DOHH2 (cell line): Measurements from ENCODE around the gene MISP.
"Not testable (repeated sequence)": the region's sequence is repeated elsewhere in the genome, so short reads cannot be mapped to it uniquely, and the experiment has no call there.

Source experiments
- H3F3A ChIP-seq: fragments of 200-600 bp; sonication (generic), shearing (Covaris generic); 2 replicates; pipeline ENCODE4 v1.6.0; 2016; ENCODE audit warnings: antibody characterized with exemption, mild to moderate bottlenecking; ENCODE audit not compliant: control insufficient read depth, insufficient read depth
- H3K27ac ChIP-seq: fragments of 200-600 bp; sonication (generic); 2 replicates; pipeline ENCODE4 v1.5.1; 2014; ENCODE audit warnings: low read depth, mild to moderate bottlenecking, low read length, moderate library complexity
- H3K27me3 ChIP-seq: fragments of 200-600 bp; sonication (generic); 2 replicates; pipeline ENCODE4 v1.6.1; 2014; ENCODE audit warnings: mild to moderate bottlenecking, low read length, mixed read lengths; ENCODE audit not compliant: control insufficient read depth
- H3K36me3 ChIP-seq: fragments of 200-600 bp; sonication (generic); 2 replicates; pipeline ENCODE4 v1.6.1; 2014; ENCODE audit warnings: mild to moderate bottlenecking, low read length, moderate library complexity, mixed read lengths; ENCODE audit not compliant: control insufficient read depth
- H3K4me1 ChIP-seq: fragments of 200-600 bp; sonication (generic); 2 replicates; pipeline ENCODE4 v1.6.1; 2014; ENCODE audit warnings: mild to moderate bottlenecking, low read length, mixed read lengths; ENCODE audit not compliant: control insufficient read depth
- H3K4me2 ChIP-seq: fragments of 200-600 bp; sonication (generic); 2 replicates; pipeline ENCODE4 v1.6.0; 2014; ENCODE audit warnings: mild to moderate bottlenecking, low read length, moderate library complexity
- H3K4me3 ChIP-seq: fragments of 200-600 bp; sonication (generic); 2 replicates; pipeline ENCODE4 v1.5.1; 2014; ENCODE audit warnings: mild to moderate bottlenecking, low read length, mixed read lengths
- H3K79me2 ChIP-seq: fragments of 200-600 bp; sonication (generic); 2 replicates; pipeline ENCODE4 v1.6.1; 2014; ENCODE audit warnings: mild to moderate bottlenecking, low read length, mixed read lengths; ENCODE audit not compliant: control insufficient read depth
- H3K9me2 ChIP-seq: fragments of 200-600 bp; sonication (generic); replicated peaks from 2 replicates; pipeline ENCODE4 v1.6.1; 2014; ENCODE audit warnings: mild to moderate bottlenecking, low read length, mixed read lengths; ENCODE audit not compliant: control insufficient read depth
- H3K9me3 ChIP-seq: fragments of 200-600 bp; sonication (generic); 2 replicates; pipeline ENCODE4 v1.6.1; 2014; ENCODE audit warnings: antibody characterized with exemption, low read length, mixed read lengths; ENCODE audit not compliant: control insufficient read depth, insufficient read depth
- H4K20me1 ChIP-seq: fragments of 200-600 bp; sonication (generic); 2 replicates; pipeline ENCODE4 v1.6.0; 2014; ENCODE audit warnings: low read depth, mild to moderate bottlenecking, antibody characterized with exemption, low read length, moderate library complexity; ENCODE audit not compliant: control insufficient read depth, insufficient read depth
- CTCF ChIP-seq: fragments of 200-600 bp; sonication (generic); IDR thresholded peaks from one replicate; pipeline ENCODE4 v1.5.1; 2014; ENCODE audit warnings: antibody characterized with exemption, mild to moderate bottlenecking, low read depth, low read length; ENCODE audit not compliant: poor library complexity, severe bottlenecking
- EZH2phosphoT487 ChIP-seq: fragments of 200-600 bp; sonication (generic); IDR thresholded peaks from 2 replicates; pipeline ENCODE4 v1.6.1; 2017; ENCODE audit warnings: borderline replicate concordance, mild to moderate bottlenecking, antibody characterized with exemption, low read length, moderate library complexity, mixed read lengths

Gene MISP

GRCh38 chr19:741506-742131 lies 9.3 kb upstream of the MISP start:
- Histone ChIP-seq H3K27me3 (no peaks in the 10 kb centered on the region), H3F3A (no peaks in the 10 kb centered on the region)

GRCh38 chr19:742540-743075 lies 8.3 kb upstream of the MISP start:
- Histone ChIP-seq H3K4me3 (no peak overlapping the region), H3K36me3 (no peaks in the 10 kb centered on the region), H3F3A (no peaks in the 10 kb centered on the region), H3K27ac (no peak overlapping the region), H4K20me1 (no peaks in the 10 kb centered on the region), H3K4me2 (no peak overlapping the region), H3K27me3 (no peaks in the 10 kb centered on the region), H3K79me2 (no peaks in the 10 kb centered on the region), H3K9me2 (no peaks in the 10 kb centered on the region), H3K4me1 (no peaks in the 10 kb centered on the region; the same call in 1 of the 2 replicates), H3K9me3 (peaks cover 3% of the 10 kb centered on the region; the same call in 1 of the 2 replicates)
- TF ChIP-seq EZH2phosphoT487 = no peak
- TF ChIP-seq CTCF = no peak

More at GRCh38 chr19:741506-742131, 9.3 kb upstream of the MISP start:
- TF ChIP-seq EZH2phosphoT487 = no peak
- peak; percentile 18 for TF ChIP-seq CTCF
- Histone ChIP-seq H3K4me1 (no peaks in the 10 kb centered on the region; the same call in 1 of the 2 replicates), H3K36me3 (no peaks in the 10 kb centered on the region), H3K9me3 (no peaks in the 10 kb centered on the region; the same call in 1 of the 2 replicates), H3K9me2 (no peaks in the 10 kb centered on the region), H3K4me3 (no peak overlapping the region), H3K4me2 (no peak overlapping the region), H3K27ac (no peak overlapping the region), H3K79me2 (no peaks in the 10 kb centered on the region), H4K20me1 (no peaks in the 10 kb centered on the region)

- Histone ChIP-seq H3K4me2 (no peak overlapping the region), H3K9me2 (no peaks in the 10 kb centered on the region)
- TF ChIP-seq CTCF (no peak), EZH2phosphoT487 (no peak)
Observed at GRCh38 chr19:743168-743687, 7.7 kb upstream of the MISP start.

GRCh38 chr19:745138-745537 lies 5.8 kb upstream of the MISP start:
- not testable (repeated sequence) for H3K4me2 ChIP-seq, H3K27me3 ChIP-seq, H3K9me2 ChIP-seq, H3K9me3 ChIP-seq, H3K27ac ChIP-seq, H3K4me1 ChIP-seq, H3F3A ChIP-seq, H3K36me3 ChIP-seq, H3K4me3 ChIP-seq, H4K20me1 ChIP-seq, H3K79me2 ChIP-seq

More at GRCh38 chr19:743168-743687, 7.7 kb upstream of the MISP start:
- Histone ChIP-seq H3K9me3 (peaks cover 5% of the 10 kb centered on the region; the same call in 1 of the 2 replicates), H3K4me3 (no peak overlapping the region), H3K36me3 (no peaks in the 10 kb centered on the region), H3K27ac (no peak overlapping the region), H3K27me3 (no peaks in the 10 kb centered on the region), H3K4me1 (no peaks in the 10 kb centered on the region; the same call in 1 of the 2 replicates), H3K79me2 (no peaks in the 10 kb centered on the region), H4K20me1 (no peaks in the 10 kb centered on the region), H3F3A (no peaks in the 10 kb centered on the region)
